ENCODE results near the gene TVP23C. TPM values are rescaled to one million over a fixed set of nuclear protein-coding genes. Genes with fewer than 3 reads are reported as not detected.

The TVP23C gene
- total RNA-seq, 1 experiment from 2014 or later, result 16.9 TPM

GRCh38 chr17:15516150-15516549, 47.1 kb downstream of the TVP23C start:
- Histone ChIP-seq H3K56ac (ENCODE audit: insufficient read length, low read depth, low read length) (no peak overlapping the region), H4K91ac (ENCODE audit: insufficient read length, low read depth, low read length) (no peak overlapping the region), H3K79me1 (ENCODE audit: insufficient read depth, low read depth, low read length, poor library complexity, severe bottlenecking) (no peaks in the 10 kb centered on the region), H3K4ac (ENCODE audit: low read depth, low read length) (no peak overlapping the region), H3K4me2 (ENCODE audit: insufficient read depth, insufficient read length, low read length) (no peak overlapping the region), H3K9me3 (ENCODE audit: control insufficient read depth, low read depth, low read length) (no peaks in the 10 kb centered on the region), H3K4me1 (ENCODE audit: insufficient read depth, low read length) (no peaks in the 10 kb centered on the region), H3K79me2 (ENCODE audit: insufficient read depth, low read length) (no peaks in the 10 kb centered on the region), H3K27me3 (ENCODE audit: insufficient read depth, low read length) (no peaks in the 10 kb centered on the region), H2BK12ac (ENCODE audit: insufficient read length, low read depth, low read length) (no peak overlapping the region), H2AK5ac (ENCODE audit: insufficient read length, low read length) (no peak overlapping the region), H3K23me2 (ENCODE audit: insufficient read length, low read depth, low read length, poor library complexity, severe bottlenecking) (no peaks in the 10 kb centered on the region), H2AFZ (ENCODE audit: low read length) (no peak overlapping the region), H3T11ph (ENCODE audit: low read length) (no peak overlapping the region), H3K14ac (ENCODE audit: insufficient read depth, low read length) (no peak overlapping the region), H2BK20ac (ENCODE audit: low read depth, low read length, poor library complexity, severe bottlenecking) (no peak overlapping the region), H3K23ac (ENCODE audit: insufficient read length, low read depth, low read length) (no peak overlapping the region), H3K9ac (ENCODE audit: extremely low read depth, insufficient read length, low read length) (no peak overlapping the region), H3K18ac (ENCODE audit: insufficient read length, low read depth, low read length) (no peak overlapping the region), H4K8ac (replicated peaks; ENCODE audit: insufficient read length, low read depth, low read length) (no peak overlapping the region), H3K27ac (ENCODE audit: insufficient read length, low read depth, low read length) (no peak overlapping the region), H2BK120ac (ENCODE audit: low read depth, low read length, poor library complexity, severe bottlenecking) (no peak overlapping the region), H2BK15ac (ENCODE audit: low read depth, low read length) (no peak overlapping the region), H2BK5ac (ENCODE audit: insufficient read length, low read length) (no peak overlapping the region), H4K20me1 (ENCODE audit: control insufficient read depth, insufficient read depth, insufficient read length) (no peaks in the 10 kb centered on the region), H4K5ac (ENCODE audit: insufficient read length, low read depth, low read length) (no peak overlapping the region)
- Mint-ChIP-seq H3K27me3 (ENCODE audit: low read depth) (no peaks in the 10 kb centered on the region), H3K36me3 (ENCODE audit: insufficient read depth in 1 of 3, low read depth in 3 of 3) (peaks cover 14 to 46% (median 21%) of the 10 kb centered on the region in 3 experiments; a peak in 6 of 7 replicates), H3K27ac (no peak overlapping the region; a peak in 1 of 7 replicates), H3K4me3 (no peak overlapping the region), H3K9me3 (no peaks in the 10 kb centered on the region), H3K4me1 (no peaks in the 10 kb centered on the region)
- no peak for TF ChIP-seq CTCF (conservative IDR thresholded peaks at IDR 0.05)
- DNase-seq, result no peak
- WGBS (ENCODE audit: extremely low coverage, insufficient read length, low lambda C conversion rate), result no CpG with 5 or more reads among the region's 8 CpGs

Measured in H9 (cell line).